Pancreas (tissue), 10 donors: ENCODE data around the gene RANBP3. TPM values are rescaled to one million over a fixed set of nuclear protein-coding genes. Genes with fewer than 3 reads are reported as not detected.

Source experiments
- ATAC-seq, 4 donors: fragments of 200-7000 bp; cut with Tn5 transposase; one replicate each; pipeline versions ENCODE4 v1.8.0 to v1.9.1; 2020; ENCODE audit warnings: mild to moderate bottlenecking in 4 of 4, moderate library complexity in 4 of 4
- DNase-seq, 6 donors: peaks; one replicate each; pipeline ENCODE4 v3.0.0-alpha.2; 2020
- FAIRE-seq: peaks from 2 replicates; lab custom pipeline; 2012; peaks lifted over from hg19 to GRCh38; lab: Jason Lieb, UNC
- H3K27ac ChIP-seq, 4 donors: fragments of 200-600 bp; sonication (generic); 1 replicate in 3 of 4; 2 replicates in 1 of 4; pipeline versions ENCODE4 v1.5.0 to v1.8.0; 2020
- H3K27me3 ChIP-seq, 4 donors: fragments of 200-600 bp; one replicate each; pipeline ENCODE4 v1.8.0; 2021
- H3K36me3 ChIP-seq, 3 donors: fragments of 200-600 bp; sonication (generic) in 1 of 3; one replicate each; pipeline versions ENCODE4 v1.5.0 to v1.8.0; 2020 to 2021
- H3K4me1 ChIP-seq, 3 donors: fragments of 200-600 bp; one replicate each; pipeline ENCODE4 v1.8.0; 2021
- H3K4me3 ChIP-seq, 4 donors: fragments of 200-600 bp; sonication (generic) in 2 of 4; one replicate each; pipeline versions ENCODE4 v1.5.0 to v1.8.0; 2020 to 2021
- H3K9me3 ChIP-seq, 4 donors: fragments of 200-600 bp; one replicate each; pipeline ENCODE4 v1.8.0; 2021
- CTCF ChIP-seq, 4 donors: fragments of 200-600 bp; sonication (generic) in 3 of 4; IDR thresholded peaks; one replicate each; pipeline versions ENCODE4 v1.5.0 to v1.8.0; 2021; ENCODE audit warnings: antibody characterized with exemption in 4 of 4
- WGBS, 2 donors: extraction: QIAGEN DNeasy Blood & Tissue Kit; methylation state at CpG; one replicate each; pipeline ENCODE4 v1.1.7; 2013; 5-methylcytosine and 5-hydroxymethylcytosine counted together
- intact Hi-C, 3 donors: fragments of 100-400 bp; cut with DNase I; formaldehyde crosslinking; loops; one replicate each; pipeline versions ENCODE4 v1.11.1 to v1.14.2; 2022
- polyA plus RNA-seq, 2 donors: library from polyadenylated mRNA; stranded (reverse); fragments of 200-250 nt; gene quantifications; one replicate each; pipeline ENCODE4 v1.2.3, GENCODE V29; 2013
- total RNA-seq, 6 donors: library from RNA; stranded (reverse); fragmentation: NEBNext Ultra II Directional in 4 of 6; extraction: Animal tissue kit (Norgen Biotek cat#: 25700) in 4 of 6; gene quantifications; one replicate each; pipeline versions ENCODE4 v1.2.1 to v1.2.4, GENCODE V29; 2021 to 2023
- donor health status: healthy with polysubstance abuse.
- donor health status: DM: no; HTN: no; CAD: no; lungs with moderate emphysema.
- donor health status: DM: no; HTN: no; CAD: no.
- donor health status: control.
- donor health status: control.
- donor health status: Bipolar disorder and iron deficiency.
- donor health status: DM: yes; HTN: yes; CAD: no.
- donor health status: DM: no; HTN: no; CAD: no.
- donor health status: DM: no; HTN: no; CAD: no.
- donor health status: DM: yes; HTN: yes; CAD: no.

The RANBP3 gene
- total and polyA plus RNA-seq, 8 donors, result 27.6 to 42.2 (median 34.7) TPM

- intact Hi-C loops, result no loop called here
- 83 to 88% methylated on average over 3 of the region's 3 CpGs for WGBS, 2 donors
- DNase-seq, result no peak
- H3K4me1 ChIP-seq, result peaks cover 25 to 35% (median 30%) of the 10 kb centered on the region in 3 donors
- no peak for TF ChIP-seq CTCF (IDR thresholded peaks at IDR 0.05)
- FAIRE-seq, result no peak
- H3K4me3 ChIP-seq, result no peak overlapping the region
- H3K27ac ChIP-seq, result no peak overlapping the region
- H3K27me3 ChIP-seq, result no peaks in the 10 kb centered on the region
- no peaks in the 10 kb centered on the region for H3K9me3 ChIP-seq
- no peaks in the 10 kb centered on the region for H3K36me3 ChIP-seq
- ATAC-seq, result no peak
These were observed 2.6 kb downstream of the RANBP3 start for GRCh38 chr19:5975388-5975728.

GRCh38 chr19:5974721-5975387 lies 3.1 kb downstream of the RANBP3 start:
- TF ChIP-seq CTCF (IDR thresholded peaks at IDR 0.05), result no peak
- H3K4me3 ChIP-seq, result no peak overlapping the region
- intact Hi-C loops, result no loop called here
- no peak overlapping the region for H3K27ac ChIP-seq
- H3K27me3 ChIP-seq, result no peaks in the 10 kb centered on the region
- H3K4me1 ChIP-seq, result peaks cover 28 to 40% (median 30%) of the 10 kb centered on the region in 3 donors
- 56 to 59% methylated on average over 10 of the region's 10 CpGs for WGBS, 2 donors
- H3K36me3 ChIP-seq, result no peaks in the 10 kb centered on the region
- no peaks in the 10 kb centered on the region for H3K9me3 ChIP-seq
- FAIRE-seq, result no peak
- no peak for ATAC-seq
- DNase-seq, result no peak

GRCh38 chr19:5973867-5974635 lies 3.9 kb downstream of the RANBP3 start:
- DNase-seq (no peak), ATAC-seq (no peak), FAIRE-seq (no peak)
- Histone ChIP-seq H3K4me3 (no peak overlapping the region), H3K9me3 (no peaks in the 10 kb centered on the region), H3K4me1 (peaks cover 36 to 47% (median 38%) of the 10 kb centered on the region in 3 donors), H3K27ac (no peak overlapping the region), H3K36me3 (no peaks in the 10 kb centered on the region), H3K27me3 (no peaks in the 10 kb centered on the region)
- TF ChIP-seq CTCF (IDR thresholded peaks at IDR 0.05), result no peak
- intact Hi-C loops, result no loop called here
- 76 to 77% methylated on average over 15 of the region's 15 CpGs for WGBS, 2 donors

DNA sequence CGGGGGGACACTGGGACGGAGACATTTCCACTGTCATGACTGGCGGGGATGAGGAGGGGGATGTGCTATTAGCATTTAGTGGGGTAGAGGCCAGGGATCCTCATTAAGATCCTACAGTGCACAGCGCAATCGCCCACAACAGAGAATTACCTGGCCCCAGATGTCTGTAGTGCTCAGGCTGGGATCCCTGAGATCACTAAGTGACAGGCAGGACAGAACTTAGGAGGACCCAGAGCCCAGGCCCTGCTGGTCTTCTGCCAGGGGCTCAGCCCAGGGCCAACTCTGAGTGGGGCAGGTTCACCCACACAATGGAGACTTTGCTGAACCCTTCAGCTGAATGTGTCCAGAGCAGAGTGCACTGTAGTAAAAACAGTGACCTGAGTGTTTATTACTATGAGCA lies 4.6 kb downstream of the RANBP3 start:
- H3K27ac ChIP-seq, result no peak overlapping the region
- no peak for TF ChIP-seq CTCF (IDR thresholded peaks at IDR 0.05)
- no peak for DNase-seq
- intact Hi-C loops, result no loop called here
- no peak for FAIRE-seq
- 87 to 92% methylated on average over 5 of the region's 5 CpGs for WGBS, 2 donors
- H3K9me3 ChIP-seq, result no peaks in the 10 kb centered on the region
- ATAC-seq, result no peak
- H3K27me3 ChIP-seq, result no peaks in the 10 kb centered on the region
- peaks cover 42 to 49% (median 45%) of the 10 kb centered on the region in 3 donors for H3K4me1 ChIP-seq
- no peaks in the 10 kb centered on the region for H3K36me3 ChIP-seq
- H3K4me3 ChIP-seq, result no peak overlapping the region

GRCh38 chr19:5972355-5972731 lies 5.6 kb downstream of the RANBP3 start:
- ATAC-seq, result no peak
- Histone ChIP-seq H3K4me1 (peaks cover 51 to 58% (median 52%) of the 10 kb centered on the region in 3 donors), H3K36me3 (no peaks in the 10 kb centered on the region), H3K9me3 (no peaks in the 10 kb centered on the region), H3K27me3 (no peaks in the 10 kb centered on the region), H3K27ac (no peak overlapping the region), H3K4me3 (no peak overlapping the region)
- WGBS, 2 donors, result 82 to 85% methylated on average over 9 of the region's 9 CpGs
- intact Hi-C loops, result no loop called here
- no peak for FAIRE-seq
- no peak for TF ChIP-seq CTCF (IDR thresholded peaks at IDR 0.05)
- DNase-seq, result no peak
